ENCODE data around the gene ETV3.
"Not testable (repeated sequence)": the region's sequence is repeated elsewhere in the genome, so short reads cannot be mapped to it uniquely, and the experiment has no call there.

Gene ETV3

GRCh38 chr1:157177733-157178394, 39.7 kb upstream of the ETV3 start:
- peak overlapping the region; percentile 5; the same call in 1 of the 2 replicates for H3K4me3 ChIP-seq (ENCODE audit: low read depth, low read length)
- no peak for TF ChIP-seq CTCF (IDR thresholded peaks at IDR 0.05; ENCODE audit: insufficient read depth, low read depth, low read length, missing control alignments)
- DNase-seq (ENCODE audit: low read depth): no peak

- H3K4me3 ChIP-seq (ENCODE audit: low read depth, low read length): no peak overlapping the region
- peak; percentile 71 for DNase-seq (ENCODE audit: low read depth)
- TF ChIP-seq CTCF (IDR thresholded peaks at IDR 0.05; ENCODE audit: insufficient read depth, low read depth, low read length, missing control alignments): no peak
Measured at GRCh38 chr1:157176591-157177121, 38.5 kb upstream of the ETV3 start.

GRCh38 chr1:157176016-157176415, 37.8 kb upstream of the ETV3 start:
- DNase-seq (ENCODE audit: low read depth): no peak
- H3K4me3 ChIP-seq (ENCODE audit: low read depth, low read length): no peak overlapping the region
- TF ChIP-seq CTCF (IDR thresholded peaks at IDR 0.05; ENCODE audit: insufficient read depth, low read depth, low read length, missing control alignments): no peak

- no peak overlapping the region for H3K4me3 ChIP-seq (ENCODE audit: low read depth, low read length)
- peak; percentile 29 for DNase-seq (ENCODE audit: low read depth)
- no peak for TF ChIP-seq CTCF (IDR thresholded peaks at IDR 0.05; ENCODE audit: insufficient read depth, low read depth, low read length, missing control alignments)
Measured at GRCh38 chr1:157173900-157174410, 35.8 kb upstream of the ETV3 start.

GRCh38 chr1:157173241-157173640, 35.0 kb upstream of the ETV3 start:
- not testable (repeated sequence) for DNase-seq (ENCODE audit: low read depth)

GRCh38 chr1:157172591-157172990, 34.4 kb upstream of the ETV3 start:
- not testable (repeated sequence) for H3K4me3 ChIP-seq (ENCODE audit: low read depth, low read length); DNase-seq (ENCODE audit: low read depth)

More at GRCh38 chr1:157173241-157173640, 35.0 kb upstream of the ETV3 start:
- H3K4me3 ChIP-seq (ENCODE audit: low read depth, low read length): not testable (repeated sequence)

- H3K4me3 ChIP-seq (ENCODE audit: low read depth, low read length); DNase-seq (ENCODE audit: low read depth): not testable (repeated sequence)
- peak; percentile 36 for TF ChIP-seq CTCF (IDR thresholded peaks at IDR 0.05; ENCODE audit: insufficient read depth, low read depth, low read length, missing control alignments)
Measured at GRCh38 chr1:157171903-157172503, 33.8 kb upstream of the ETV3 start.

All from GM12865 (cell line).